Caco-2 (cell line): Measurements from ENCODE around the gene HAUS7. TPM values are rescaled to one million over a fixed set of nuclear protein-coding genes. Genes with fewer than 3 reads are reported as not detected.
A peak's percentile ranks its signal among the peaks of the same experiment; 100 is the strongest.

Experiments
- BruUV-seq: library from RNA; stranded (reverse); fragments of 400-500 nt; replicated peaks from 2 replicates; lab custom pipeline; 2021; lab: Mats Ljungman, UMichigan
- CTCF ChIA-PET: fragments of 300-600 bp; sonication (Branson Sonifier 250); formaldehyde crosslinking; loops from one replicate; lab custom pipeline; 2022; ENCODE audit warnings: antibody characterized with exemption; lab: Charles Lee
- POLR2A ChIA-PET: fragments of 300-600 bp; sonication (Branson Sonifier 250); formaldehyde crosslinking; loops from one replicate; lab custom pipeline; 2022; ENCODE audit warnings: antibody characterized with exemption; lab: Charles Lee
- DNase-seq, 2 experiments: peaks; one replicate each; pipeline versions ENCODE4 v3.0.0 to v3.0.0-alpha.2; 2020 to 2022
- H3K27me3 ChIP-seq: replicated peaks from 2 replicates; pipeline ENCODE4 v1.6.0; 2011; ENCODE audit warnings: low read length; ENCODE audit not compliant: control insufficient read depth, insufficient read depth
- H3K36me3 ChIP-seq: 2 replicates; pipeline ENCODE4 v1.5.1; 2011; ENCODE audit warnings: low read length; ENCODE audit not compliant: control insufficient read depth, insufficient read depth
- H3K4me1 ChIP-seq: fragments of 250-450 bp; sonication (Bioruptor Pico); 2 replicates; pipeline ENCODE4 v1.5.1; 2020; ENCODE audit warnings: mild to moderate bottlenecking
- H3K4me3 ChIP-seq: 2 replicates; pipeline ENCODE4 v1.5.1; 2011; ENCODE audit warnings: low read depth, mild to moderate bottlenecking, control low read depth, low read length
- H3K9me3 ChIP-seq: fragments of 250-450 bp; sonication (Bioruptor Pico); 2 replicates; pipeline ENCODE4 v1.5.1; 2020; ENCODE audit warnings: mild to moderate bottlenecking, moderate library complexity
- H3K27ac Mint-ChIP-seq: one replicate; pipeline ENCODE4 v1.8.0; 2022; ENCODE audit warnings: mixed read lengths; ENCODE audit not compliant: unreplicated experiment
- H3K27me3 Mint-ChIP-seq: one replicate; pipeline ENCODE4 v1.8.0; 2022; ENCODE audit warnings: mixed read lengths; ENCODE audit not compliant: insufficient read depth, unreplicated experiment
- H3K36me3 Mint-ChIP-seq: one replicate; pipeline ENCODE4 v1.8.0; 2022; ENCODE audit warnings: mild to moderate bottlenecking, mixed read lengths; ENCODE audit not compliant: insufficient read depth, unreplicated experiment
- H3K4me1 Mint-ChIP-seq: one replicate; pipeline ENCODE4 v1.8.0; 2022; ENCODE audit warnings: low read depth, mixed read lengths; ENCODE audit not compliant: unreplicated experiment
- H3K4me3 Mint-ChIP-seq: one replicate; pipeline ENCODE4 v1.8.0; 2022; ENCODE audit warnings: mild to moderate bottlenecking, moderate library complexity, mixed read lengths; ENCODE audit not compliant: unreplicated experiment
- H3K9me3 Mint-ChIP-seq: one replicate; pipeline ENCODE4 v1.8.0; 2022; ENCODE audit warnings: mixed read lengths; ENCODE audit not compliant: unreplicated experiment
- intact Hi-C: fragments of 100-400 bp; cut with micrococcal nuclease; formaldehyde crosslinking; loops from one replicate; pipeline ENCODE4 v1.10.0; 2022; ENCODE audit not compliant: unreplicated experiment
- total RNA-seq: library from RNA; stranded (reverse); gene quantifications from 2 replicates; pipeline ENCODE4 v1.2.3, GENCODE V29; 2022
- TF ChIP-seq, protein P1 (sequence below), 2 experiments: fragments of 200-600 bp in 1 of 2; IDR thresholded peaks; 1 replicate in 1 of 2; 2 replicates in 1 of 2; pipeline versions ENCODE4 v1.5.1 to v1.8.0; 2011 to 2022; ENCODE audit warnings: antibody characterized with exemption in 1 of 2, control low read depth in 1 of 2, inconsistent platforms in 1 of 2, low read depth in 1 of 2, low read length in 1 of 2, mild to moderate bottlenecking in 1 of 2, moderate library complexity in 1 of 2; ENCODE audit not compliant: insufficient read depth in 1 of 2, severe bottlenecking in 1 of 2, unreplicated experiment in 1 of 2

HAUS7 gene
- total RNA-seq, 1 experiment from 2014 or later, result 34.0 TPM

DNA sequence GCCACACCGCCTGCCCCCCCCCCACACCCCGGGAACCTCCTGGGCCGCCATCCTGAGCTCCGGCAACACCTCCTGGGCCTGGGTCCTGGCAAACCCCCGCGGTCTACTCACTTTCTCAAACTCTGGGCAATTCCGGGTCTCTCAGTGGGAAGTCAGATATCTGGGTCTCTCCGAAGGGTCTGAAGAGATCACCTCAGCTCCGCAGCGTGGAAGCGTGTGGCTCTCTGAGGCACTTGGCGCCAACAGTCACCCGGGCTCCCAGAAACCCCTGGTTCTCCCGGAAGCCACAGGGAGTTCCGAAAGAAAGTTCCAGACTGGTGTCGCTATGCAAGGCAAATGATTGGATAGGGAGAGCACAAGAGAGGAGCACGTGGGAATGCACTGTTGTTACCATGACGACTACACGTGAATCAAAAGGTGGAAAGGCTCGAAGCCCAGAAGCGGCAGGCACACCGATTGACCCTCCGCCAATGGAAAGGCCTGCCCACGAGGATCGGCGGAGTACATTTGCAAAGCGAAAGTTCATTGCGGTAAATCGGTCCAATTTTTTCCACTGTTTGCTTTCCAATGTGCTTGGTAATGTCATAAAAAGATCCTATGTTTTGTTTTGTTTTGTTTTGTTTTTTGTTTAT lies 69.1 kb downstream of the HAUS7 start, which contains the start of gene PNMA6E:
Gene PNMA6E (minus strand): TSS at position 218 of the 632 bp plus-strand sequence. CDS start 2,501 bp downstream, outside the sequence.
- intact Hi-C loops, result no loop called here
- CTCF ChIA-PET, result no interaction called here
- H3K27me3 ChIP-seq, result no peaks in the 10 kb centered on the region
- no peaks in the 10 kb centered on the region for H3K4me1 Mint-ChIP-seq
- H3K27ac Mint-ChIP-seq, result no peak within 1 kb of the TSS
- TF ChIP-seq, protein P1, sequence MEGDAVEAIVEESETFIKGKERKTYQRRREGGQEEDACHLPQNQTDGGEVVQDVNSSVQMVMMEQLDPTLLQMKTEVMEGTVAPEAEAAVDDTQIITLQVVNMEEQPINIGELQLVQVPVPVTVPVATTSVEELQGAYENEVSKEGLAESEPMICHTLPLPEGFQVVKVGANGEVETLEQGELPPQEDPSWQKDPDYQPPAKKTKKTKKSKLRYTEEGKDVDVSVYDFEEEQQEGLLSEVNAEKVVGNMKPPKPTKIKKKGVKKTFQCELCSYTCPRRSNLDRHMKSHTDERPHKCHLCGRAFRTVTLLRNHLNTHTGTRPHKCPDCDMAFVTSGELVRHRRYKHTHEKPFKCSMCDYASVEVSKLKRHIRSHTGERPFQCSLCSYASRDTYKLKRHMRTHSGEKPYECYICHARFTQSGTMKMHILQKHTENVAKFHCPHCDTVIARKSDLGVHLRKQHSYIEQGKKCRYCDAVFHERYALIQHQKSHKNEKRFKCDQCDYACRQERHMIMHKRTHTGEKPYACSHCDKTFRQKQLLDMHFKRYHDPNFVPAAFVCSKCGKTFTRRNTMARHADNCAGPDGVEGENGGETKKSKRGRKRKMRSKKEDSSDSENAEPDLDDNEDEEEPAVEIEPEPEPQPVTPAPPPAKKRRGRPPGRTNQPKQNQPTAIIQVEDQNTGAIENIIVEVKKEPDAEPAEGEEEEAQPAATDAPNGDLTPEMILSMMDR (IDR thresholded peaks at IDR 0.05; ENCODE audit: insufficient read depth in 1 of 2, low read depth in 1 of 2, low read length in 1 of 2, severe bottlenecking in 1 of 2, unreplicated experiment in 1 of 2), result no peak
- POLR2A ChIA-PET, result no interaction called here
- H3K27me3 Mint-ChIP-seq, result peaks cover 10% of the 10 kb centered on the region
- BruUV-seq, result no TSS peak
- no peak for DNase-seq
- H3K36me3 ChIP-seq, result no peaks in the 10 kb centered on the region
- no peaks in the 10 kb centered on the region for H3K36me3 Mint-ChIP-seq
- no peak within 1 kb of the TSS for H3K4me3 ChIP-seq
- no peaks in the 10 kb centered on the region for H3K9me3 Mint-ChIP-seq
- no peaks in the 10 kb centered on the region for H3K4me1 ChIP-seq
- H3K4me3 Mint-ChIP-seq, result no peak within 1 kb of the TSS
- H3K9me3 ChIP-seq, result no peaks in the 10 kb centered on the region

DNA sequence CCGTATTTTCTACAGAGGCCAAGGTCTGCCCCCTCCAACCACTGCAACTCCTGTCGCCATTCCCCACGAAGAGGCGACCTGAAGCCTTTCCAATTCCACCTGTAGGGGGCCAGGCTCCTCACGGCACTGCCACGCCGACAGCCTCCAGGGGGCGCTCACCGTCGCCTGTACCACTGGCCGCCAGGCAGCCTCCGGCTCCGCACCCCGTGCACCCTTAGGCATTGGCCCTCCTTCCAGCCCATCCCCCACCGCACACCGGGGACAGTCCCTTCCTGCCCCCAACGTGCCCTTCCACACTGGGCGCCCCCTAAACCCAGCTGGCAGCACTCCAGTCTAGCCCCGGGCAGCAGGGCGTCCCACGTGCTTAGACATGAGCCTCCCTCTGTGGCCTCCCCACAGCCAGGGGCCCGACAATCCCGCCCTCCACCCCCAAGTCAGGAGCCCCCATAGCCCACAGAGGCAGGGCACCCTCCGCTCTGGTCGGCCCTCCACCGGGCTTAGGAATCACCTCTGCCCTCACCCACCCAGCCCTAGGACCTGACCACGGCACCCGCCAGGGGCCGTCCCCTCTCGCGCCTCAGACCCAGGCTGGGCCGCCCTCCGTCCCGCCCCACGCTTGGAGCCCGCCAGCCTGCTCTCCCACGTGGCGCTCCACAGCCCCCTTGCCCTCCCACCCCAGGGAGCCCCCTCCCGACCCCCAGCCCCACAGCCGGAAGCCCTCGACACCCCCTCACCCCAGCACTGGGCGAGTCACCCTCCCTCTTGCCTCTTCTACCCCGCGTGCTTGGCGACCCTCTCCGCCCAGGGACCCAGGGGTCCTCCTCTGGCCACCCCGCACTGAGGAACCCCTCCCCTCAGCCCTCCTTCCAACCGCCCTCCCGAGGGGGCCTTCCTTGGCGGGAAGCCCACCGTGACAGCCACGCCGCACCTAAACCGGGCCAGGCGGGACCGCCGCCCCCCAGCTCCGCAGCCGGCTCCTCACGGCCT lies 69.9 kb downstream of the HAUS7 start:
- Mint-ChIP-seq H3K4me1 (no peaks in the 10 kb centered on the region), H3K9me3 (no peaks in the 10 kb centered on the region), H3K27ac (no peak overlapping the region), H3K27me3 (peaks cover 6% of the 10 kb centered on the region), H3K4me3 (no peak overlapping the region), H3K36me3 (no peaks in the 10 kb centered on the region)
- TF ChIP-seq, protein P1 (IDR thresholded peaks at IDR 0.05; ENCODE audit: insufficient read depth in 1 of 2, low read depth in 1 of 2, low read length in 1 of 2, severe bottlenecking in 1 of 2, unreplicated experiment in 1 of 2), result peak; percentile 53 to 65
- peak in 1 of 2 experiments; percentile 43 for DNase-seq
- BruUV-seq, result no TSS peak
- H3K9me3 ChIP-seq, result no peaks in the 10 kb centered on the region
- intact Hi-C loops, result no loop called here
- ChIA-PET CTCF (no interaction called here), POLR2A (no interaction called here)
- no peaks in the 10 kb centered on the region for H3K27me3 ChIP-seq
- H3K4me3 ChIP-seq, result no peak overlapping the region
- H3K36me3 ChIP-seq, result no peaks in the 10 kb centered on the region
- no peaks in the 10 kb centered on the region for H3K4me1 ChIP-seq

DNA sequence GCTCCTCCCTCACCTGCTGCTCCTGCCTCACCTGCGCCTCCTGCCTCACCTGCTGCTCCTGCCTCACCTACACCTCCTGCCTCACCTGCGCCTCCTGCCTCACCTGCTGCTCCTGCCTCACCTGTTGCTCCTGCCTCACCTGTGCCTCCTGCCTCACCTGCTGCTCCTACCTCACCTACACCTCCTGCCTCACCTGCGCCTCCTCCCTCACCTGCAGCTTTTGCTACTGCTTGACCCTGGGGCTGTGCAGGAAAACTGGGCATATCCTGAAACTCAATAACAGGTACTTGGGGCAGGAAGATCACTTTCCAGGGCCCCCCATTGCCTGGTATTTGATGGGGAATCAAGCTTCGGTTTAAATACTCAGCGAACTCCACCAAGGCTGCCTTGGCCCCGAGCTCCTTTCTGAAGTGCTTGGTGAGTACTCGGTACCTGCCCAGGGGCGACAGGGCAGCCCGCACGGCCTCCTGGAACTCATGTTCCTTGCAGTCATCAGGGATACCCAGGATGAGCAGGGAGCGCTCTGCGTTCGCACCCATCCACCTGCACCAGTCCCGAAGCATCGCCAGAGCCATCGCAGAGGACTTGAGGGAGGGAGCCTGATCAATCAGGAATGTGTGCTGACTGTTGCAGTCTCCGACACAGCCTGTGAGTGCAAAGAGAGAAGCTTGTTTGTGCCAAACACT lies 72.0 kb downstream of the HAUS7 start:
- Mint-ChIP-seq H3K36me3 (no peaks in the 10 kb centered on the region), H3K27me3 (peaks cover 6% of the 10 kb centered on the region), H3K4me1 (peaks cover 14% of the 10 kb centered on the region), H3K9me3 (no peaks in the 10 kb centered on the region), H3K27ac (no peak overlapping the region), H3K4me3 (no peak overlapping the region)
- no peak for DNase-seq
- Histone ChIP-seq H3K36me3 (no peaks in the 10 kb centered on the region), H3K27me3 (no peaks in the 10 kb centered on the region), H3K4me1 (no peaks in the 10 kb centered on the region), H3K4me3 (no peak overlapping the region), H3K9me3 (no peaks in the 10 kb centered on the region)
- BruUV-seq, result no TSS peak
- TF ChIP-seq, protein P1 (IDR thresholded peaks at IDR 0.05; ENCODE audit: insufficient read depth in 1 of 2, low read depth in 1 of 2, low read length in 1 of 2, severe bottlenecking in 1 of 2, unreplicated experiment in 1 of 2), result no peak
- CTCF ChIA-PET, result no interaction called here
- intact Hi-C loops, result no loop called here
- POLR2A ChIA-PET, result no interaction called here
